Small intestine (tissue), 7 donors: ENCODE results near the gene POLR3A. TPM values are rescaled to one million over a fixed set of nuclear protein-coding genes. Genes with fewer than 3 reads are reported as not detected.

Experiments used
- DNase-seq, 2 donors: peaks; one replicate each; pipeline versions ENCODE4 v3.0.0 to v3.0.0-alpha.2; 2013
- FAIRE-seq: peaks from 2 replicates; lab custom pipeline; 2012; peaks lifted over from hg19 to GRCh38; lab: Jason Lieb, UNC
- H3K27ac ChIP-seq, 3 donors: one replicate each; pipeline ENCODE4 v1.5.1; 2013; ENCODE audit warnings: low read length in 2 of 3, mild to moderate bottlenecking in 2 of 3, control low read depth in 1 of 3, inconsistent platforms in 1 of 3, low read depth in 1 of 3, moderate library complexity in 1 of 3
- H3K27me3 ChIP-seq, 3 donors: one replicate each; pipeline ENCODE4 v1.6.1; 2013; ENCODE audit warnings: low read length in 3 of 3, inconsistent platforms in 1 of 3; ENCODE audit not compliant: control insufficient read depth in 3 of 3, insufficient read depth in 3 of 3
- H3K36me3 ChIP-seq, 3 donors: one replicate each; pipeline ENCODE4 v1.6.1; 2013; ENCODE audit warnings: low read length in 3 of 3, inconsistent platforms in 1 of 3, low read depth in 1 of 3, mild to moderate bottlenecking in 1 of 3, moderate library complexity in 1 of 3; ENCODE audit not compliant: control insufficient read depth in 3 of 3, insufficient read depth in 2 of 3
- H3K4me1 ChIP-seq, 3 donors: one replicate each; pipeline ENCODE4 v1.6.1; 2013; ENCODE audit warnings: low read length in 2 of 3, inconsistent platforms in 1 of 3, low read depth in 1 of 3, mild to moderate bottlenecking in 1 of 3, moderate library complexity in 1 of 3; ENCODE audit not compliant: control insufficient read depth in 3 of 3, insufficient read depth in 2 of 3
- H3K4me3 ChIP-seq, 3 donors: one replicate each; pipeline ENCODE4 v1.5.1; 2013; ENCODE audit warnings: low read length in 3 of 3, control low read depth in 1 of 3, inconsistent platforms in 1 of 3, low read depth in 1 of 3, mild to moderate bottlenecking in 1 of 3, moderate library complexity in 1 of 3
- H3K9me3 ChIP-seq, 2 donors: one replicate each; pipeline ENCODE4 v1.6.1; 2013; ENCODE audit warnings: low read depth in 1 of 2, low read length in 1 of 2; ENCODE audit not compliant: control insufficient read depth in 2 of 2, insufficient read depth in 1 of 2
- WGBS, 3 donors: extraction: QIAGEN DNeasy Blood & Tissue Kit; methylation state at CpG; one replicate each; pipeline ENCODE4 v1.1.7; 2013; 5-methylcytosine and 5-hydroxymethylcytosine counted together
- polyA plus RNA-seq, 4 donors: library from polyadenylated mRNA; stranded (reverse) in 3 of 4; unstranded in 1 of 4; fragments of 200-250 nt in 3 of 4; fragments of 120-200 nt in 1 of 4; gene quantifications; one replicate each; pipeline versions ENCODE4 v1.2.1 to v1.2.3, GENCODE V29; 2013
- donor health status: healthy with polysubstance abuse.
- donor health status: control.
- donor health status: control.
- donor health status: Bipolar disorder and iron deficiency.
- donor health status: healthy.

Gene POLR3A
- polyA plus RNA-seq, 4 donors = 4.3 to 13.2 (median 6.4) TPM

DNA sequence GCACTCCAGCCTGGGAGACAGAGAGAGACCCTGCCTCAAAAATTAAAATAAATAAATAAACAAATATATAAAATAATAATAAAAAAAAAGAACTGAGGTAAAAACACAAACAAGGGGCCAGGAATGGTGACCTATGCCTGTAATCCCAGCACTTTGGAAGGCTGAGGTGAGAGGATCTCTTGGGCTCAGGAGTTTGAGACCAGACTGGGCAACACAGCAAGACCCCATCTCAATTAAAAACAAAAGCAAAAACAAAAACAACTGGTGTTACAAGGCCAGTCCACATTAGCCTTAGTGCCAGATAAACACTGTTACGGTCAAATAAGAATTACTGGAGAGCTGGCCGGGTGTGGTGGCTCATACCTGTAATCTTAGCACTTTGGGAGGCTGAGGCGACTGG lies 5.6 kb downstream of the POLR3A start:
- H3K4me3 ChIP-seq = no peak overlapping the region
- no peaks in the 10 kb centered on the region for H3K9me3 ChIP-seq
- H3K27ac ChIP-seq = no peak overlapping the region
- DNase-seq (no peak), FAIRE-seq (no peak)
- WGBS, 3 donors = 96 to 100% (median 97%) methylated on average over 3 of the region's 3 CpGs
- H3K36me3 ChIP-seq = peaks cover 30 to 53% (median 37%) of the 10 kb centered on the region in 3 donors
- no peaks in the 10 kb centered on the region for H3K27me3 ChIP-seq
- H3K4me1 ChIP-seq = peaks cover 2 to 8% (median 3%) of the 10 kb centered on the region in 3 donors

DNA sequence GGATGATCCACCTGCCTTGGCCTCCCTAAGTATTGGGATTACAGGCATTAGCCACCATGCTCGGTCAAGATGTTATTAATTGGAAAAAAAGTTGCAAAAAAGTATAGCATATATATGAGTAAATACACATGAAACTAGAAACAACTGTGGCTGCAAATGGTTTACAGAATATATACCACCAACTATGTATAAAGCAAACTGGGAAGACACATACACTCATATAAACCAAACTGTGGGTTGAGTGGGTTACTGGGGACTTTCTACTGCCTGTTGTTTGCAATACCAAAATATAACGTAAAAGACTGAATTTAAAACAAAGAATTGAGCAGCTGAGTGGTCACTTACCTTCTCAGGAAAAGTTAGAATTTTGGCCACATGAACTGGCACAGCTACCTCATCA lies 8.1 kb downstream of the POLR3A start:
- H3K27ac ChIP-seq = no peak overlapping the region
- no peaks in the 10 kb centered on the region for H3K27me3 ChIP-seq
- no peaks in the 10 kb centered on the region for H3K9me3 ChIP-seq
- H3K4me3 ChIP-seq = no peak overlapping the region
- DNase-seq (no peak), FAIRE-seq (no peak)
- 77 to 87% (median 85%) methylated on average over 2 of the region's 2 CpGs for WGBS, 3 donors
- no peaks in the 10 kb centered on the region for H3K4me1 ChIP-seq
- peaks cover 33 to 73% (median 50%) of the 10 kb centered on the region in 3 donors for H3K36me3 ChIP-seq

DNA sequence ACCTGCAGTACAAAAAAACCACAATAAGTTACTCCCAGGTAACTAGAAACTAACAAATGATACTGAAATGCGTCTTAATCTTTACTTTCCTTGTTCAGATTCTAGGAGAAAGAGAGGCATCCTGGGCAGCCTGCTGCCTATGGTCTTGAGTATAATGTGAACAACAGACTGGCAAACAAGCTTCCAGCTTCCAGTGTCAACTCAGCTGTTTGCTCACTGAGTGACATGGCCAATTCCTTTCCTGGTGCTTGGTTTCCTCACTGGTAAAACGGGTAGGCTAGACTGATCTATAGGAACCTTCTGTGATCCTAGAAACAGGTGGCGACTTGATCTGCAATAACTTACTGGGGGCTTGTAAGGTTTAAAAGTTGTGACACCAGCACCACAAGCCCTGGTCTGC lies 10.1 kb downstream of the POLR3A start:
- Histone ChIP-seq H3K27me3 (no peaks in the 10 kb centered on the region), H3K36me3 (peaks cover 33 to 74% (median 37%) of the 10 kb centered on the region in 3 donors), H3K4me1 (no peaks in the 10 kb centered on the region), H3K4me3 (no peak overlapping the region), H3K9me3 (no peaks in the 10 kb centered on the region), H3K27ac (no peak overlapping the region)
- FAIRE-seq = no peak
- 90 to 96% (median 93%) methylated on average over 3 of the region's 3 CpGs for WGBS, 3 donors
- no peak for DNase-seq

DNA sequence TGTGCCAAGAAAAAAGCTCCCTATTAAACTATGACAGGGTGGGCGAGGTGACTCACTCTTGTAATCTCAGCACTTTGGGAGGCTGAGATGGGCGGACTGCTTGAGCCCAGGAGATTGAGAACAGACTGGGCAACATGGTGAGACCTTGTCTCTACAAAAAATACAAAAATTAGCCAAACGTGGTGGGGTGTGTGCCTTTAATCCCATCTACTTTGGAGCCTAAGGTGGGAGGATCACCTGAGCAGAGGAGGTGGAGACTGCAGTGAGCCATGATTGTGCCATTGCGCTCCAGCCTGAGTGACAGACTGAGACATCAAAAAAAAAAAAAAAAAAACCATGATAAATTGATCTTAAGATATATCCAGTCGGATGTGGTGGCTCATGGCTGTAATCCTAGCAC lies 11.5 kb downstream of the POLR3A start:
- DNase-seq (no peak), FAIRE-seq (no peak)
- peaks cover 22 to 64% (median 35%) of the 10 kb centered on the region in 3 donors for H3K36me3 ChIP-seq
- no peaks in the 10 kb centered on the region for H3K27me3 ChIP-seq
- no peak overlapping the region for H3K4me3 ChIP-seq
- H3K4me1 ChIP-seq = no peaks in the 10 kb centered on the region
- H3K9me3 ChIP-seq = no peaks in the 10 kb centered on the region
- 81 to 91% (median 87%) methylated on average over 5 of the region's 5 CpGs for WGBS, 3 donors
- no peak overlapping the region for H3K27ac ChIP-seq

DNA sequence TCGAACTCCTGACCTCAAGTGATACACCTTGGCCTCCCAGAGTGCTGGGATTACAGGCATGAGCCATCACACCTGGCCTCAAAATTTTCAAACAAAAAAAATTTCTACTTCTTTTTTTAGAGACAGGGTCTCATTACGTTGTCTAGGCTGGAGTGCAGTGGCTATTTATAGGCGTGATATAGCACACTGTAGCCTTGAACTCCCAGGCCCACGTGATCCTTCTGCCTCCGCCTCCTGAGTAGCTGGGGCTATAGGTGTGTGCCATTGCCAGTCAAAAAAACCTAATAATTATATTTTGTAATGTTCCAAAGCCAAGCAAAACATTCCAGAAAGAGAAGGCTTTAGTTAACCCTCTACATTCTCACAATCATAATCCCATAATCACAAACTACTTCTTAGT lies 13.8 kb downstream of the POLR3A start:
- WGBS, 3 donors = 92 to 96% (median 94%) methylated on average over 5 of the region's 5 CpGs
- Histone ChIP-seq H3K36me3 (peaks cover 19 to 60% (median 27%) of the 10 kb centered on the region in 3 donors), H3K9me3 (no peaks in the 10 kb centered on the region), H3K27me3 (no peaks in the 10 kb centered on the region), H3K4me1 (no peaks in the 10 kb centered on the region), H3K4me3 (no peak overlapping the region), H3K27ac (no peak overlapping the region)
- FAIRE-seq = no peak
- DNase-seq = no peak

DNA sequence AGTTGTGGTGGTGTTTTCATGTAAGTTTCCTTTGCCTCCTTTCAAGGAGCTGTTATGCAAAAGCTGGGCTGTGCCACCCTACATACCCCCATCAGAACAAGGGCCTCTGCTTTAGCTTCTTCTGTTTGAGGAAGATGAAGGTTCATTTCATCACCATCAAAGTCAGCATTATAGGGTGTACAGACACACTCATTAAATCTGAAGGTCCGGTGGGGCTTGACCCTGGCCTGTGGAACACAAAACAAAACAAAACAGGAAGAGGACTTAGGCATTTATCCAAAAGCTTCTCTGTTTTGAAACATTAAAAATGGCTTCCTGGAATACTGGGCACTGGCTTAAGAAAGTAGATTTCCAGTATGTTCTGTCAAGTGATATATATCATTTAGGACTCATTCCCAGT lies 15.8 kb downstream of the POLR3A start:
- no peak overlapping the region for H3K4me3 ChIP-seq
- H3K27ac ChIP-seq = no peak overlapping the region
- WGBS, 3 donors = 69 to 96% (median 95%) methylated on average over 1 of the region's 1 CpG
- no peaks in the 10 kb centered on the region for H3K27me3 ChIP-seq
- FAIRE-seq (no peak), DNase-seq (no peak)
- H3K4me1 ChIP-seq = no peaks in the 10 kb centered on the region
- H3K36me3 ChIP-seq = peaks cover 19 to 55% (median 23%) of the 10 kb centered on the region in 3 donors
- no peaks in the 10 kb centered on the region for H3K9me3 ChIP-seq

DNA sequence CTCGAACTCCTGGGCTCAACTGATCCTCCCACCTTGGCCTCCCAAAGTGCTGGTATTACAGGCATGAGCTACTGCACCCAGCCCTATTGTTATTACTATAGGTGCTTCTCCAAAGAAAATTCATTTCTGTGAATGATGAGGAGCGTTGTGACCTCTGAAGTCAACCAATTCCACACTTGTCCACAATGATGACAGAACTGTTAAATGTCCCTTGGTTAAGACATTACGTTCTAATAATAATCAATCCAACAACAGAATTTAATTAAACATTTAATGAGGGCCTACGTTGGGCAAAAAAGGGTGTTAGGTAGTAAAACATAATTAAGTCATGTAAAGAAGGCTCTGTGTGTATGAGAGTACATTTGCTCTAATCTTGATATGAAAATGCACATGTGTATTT lies 18.2 kb downstream of the POLR3A start:
- WGBS, 3 donors = 93 to 95% (median 94%) methylated on average over 4 of the region's 4 CpGs
- H3K36me3 ChIP-seq = peaks cover 15 to 41% (median 19%) of the 10 kb centered on the region in 3 donors

DNA sequence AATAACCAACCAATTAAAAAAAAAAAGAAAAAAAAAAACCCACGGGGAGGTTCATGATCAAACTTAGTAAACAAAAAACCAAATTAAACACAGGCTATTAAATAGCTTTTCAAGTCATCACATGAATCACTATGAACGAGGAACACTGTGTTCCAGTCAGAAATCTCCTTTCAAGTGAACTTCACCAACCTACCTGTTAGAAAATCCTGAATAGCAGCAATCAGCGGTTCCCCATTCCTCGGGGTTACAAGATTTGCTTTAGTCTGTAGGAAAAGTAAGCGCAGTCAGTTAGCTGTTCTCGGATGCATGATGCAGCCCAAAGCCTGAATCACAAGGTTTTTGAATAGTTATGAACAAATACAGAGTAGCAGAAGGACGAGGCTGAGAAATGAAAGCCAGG lies 19.0 kb downstream of the POLR3A start:
- Histone ChIP-seq H3K4me1 (no peaks in the 10 kb centered on the region), H3K27me3 (no peaks in the 10 kb centered on the region), H3K9me3 (no peaks in the 10 kb centered on the region), H3K27ac (no peak overlapping the region), H3K4me3 (no peak overlapping the region), H3K36me3 (peaks cover 16 to 38% (median 17%) of the 10 kb centered on the region in 3 donors)
- 77 to 88% (median 78%) methylated on average over 7 of the region's 7 CpGs for WGBS, 3 donors
- DNase-seq (no peak), FAIRE-seq (no peak)

More for the DNA sequence above, 18.2 kb downstream of the POLR3A start:
- Histone ChIP-seq H3K9me3 (no peaks in the 10 kb centered on the region), H3K27ac (no peak overlapping the region), H3K4me3 (no peak overlapping the region), H3K27me3 (no peaks in the 10 kb centered on the region), H3K4me1 (no peaks in the 10 kb centered on the region)
- FAIRE-seq (no peak), DNase-seq (no peak)

DNA sequence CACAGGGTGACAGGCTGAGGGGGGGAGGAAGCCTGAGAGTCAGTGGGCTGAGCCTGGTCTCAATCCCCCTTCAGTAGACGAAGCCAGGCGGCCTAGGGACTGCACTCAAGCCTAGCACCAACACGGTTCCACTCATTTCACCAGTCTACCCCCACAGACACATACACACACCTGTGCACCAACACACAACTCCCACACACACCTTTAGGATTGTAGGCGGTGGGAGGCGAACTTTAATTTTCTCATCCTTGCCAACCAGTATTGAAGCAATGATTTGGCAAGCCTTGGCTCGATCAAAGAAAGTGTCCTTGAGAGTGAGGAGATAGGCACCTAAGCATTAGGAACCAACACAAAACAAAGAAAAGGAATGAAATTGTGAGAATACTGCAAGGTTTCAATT lies 19.7 kb downstream of the POLR3A start:
- 93 to 95% (median 93%) methylated on average over 6 of the region's 6 CpGs for WGBS, 3 donors
- FAIRE-seq = no peak
- no peak for DNase-seq
- peaks cover 15 to 40% (median 18%) of the 10 kb centered on the region in 3 donors for H3K36me3 ChIP-seq
- no peaks in the 10 kb centered on the region for H3K4me1 ChIP-seq
- no peaks in the 10 kb centered on the region for H3K9me3 ChIP-seq
- H3K4me3 ChIP-seq = no peak overlapping the region
- no peaks in the 10 kb centered on the region for H3K27me3 ChIP-seq
- no peak overlapping the region for H3K27ac ChIP-seq
